Lung (tissue), 12 donors: ENCODE data around the gene ORMDL1. TPM values are rescaled to one million over a fixed set of nuclear protein-coding genes. Genes with fewer than 3 reads are reported as not detected.

Experiments
- ATAC-seq: fragments of 200-7000 bp; cut with Tn5 transposase; one replicate; pipeline ENCODE4 v1.9.1; 2020; ENCODE audit warnings: moderate number of reproducible peaks; ENCODE audit not compliant: insufficient read depth, low FRiP score
- DNase-seq, 3 donors: peaks; one replicate each; pipeline ENCODE4 v3.0.0-alpha.2; 2013 to 2017
- H3K27ac ChIP-seq, 2 donors: one replicate each; pipeline ENCODE4 v1.5.1; 2013; ENCODE audit warnings: mild to moderate bottlenecking in 2 of 2, moderate library complexity in 2 of 2, control low read depth in 1 of 2, inconsistent platforms in 1 of 2, low read depth in 1 of 2, low read length in 1 of 2
- H3K27me3 ChIP-seq, 3 donors: one replicate each; pipeline ENCODE4 v1.5.1; 2013; ENCODE audit warnings: low read length in 2 of 3; ENCODE audit not compliant: control insufficient read depth in 3 of 3, insufficient read depth in 3 of 3
- H3K36me3 ChIP-seq, 4 donors: one replicate each; pipeline ENCODE4 v1.5.1; 2013; ENCODE audit warnings: low read length in 4 of 4, mild to moderate bottlenecking in 1 of 4, moderate library complexity in 1 of 4; ENCODE audit not compliant: control insufficient read depth in 4 of 4, insufficient read depth in 4 of 4
- H3K4me1 ChIP-seq, 5 donors: one replicate each; pipeline ENCODE4 v1.5.1; 2013; ENCODE audit warnings: low read length in 5 of 5, mild to moderate bottlenecking in 2 of 5, moderate library complexity in 1 of 5; ENCODE audit not compliant: control insufficient read depth in 5 of 5, insufficient read depth in 5 of 5
- H3K4me3 ChIP-seq: one replicate; pipeline ENCODE4 v1.5.1; 2013; ENCODE audit warnings: mild to moderate bottlenecking, control low read depth, moderate library complexity
- H3K9ac ChIP-seq, 2 donors: one replicate each; pipeline ENCODE4 v1.5.1; 2013; ENCODE audit warnings: low read length in 2 of 2, control low read depth in 1 of 2; ENCODE audit not compliant: insufficient read depth in 1 of 2
- H3K9me3 ChIP-seq, 4 donors: one replicate each; pipeline ENCODE4 v1.5.1; 2013; ENCODE audit warnings: low read length in 3 of 4, mild to moderate bottlenecking in 1 of 4, moderate library complexity in 1 of 4; ENCODE audit not compliant: control insufficient read depth in 4 of 4, insufficient read depth in 3 of 4
- CTCF ChIP-seq: IDR thresholded peaks from 2 replicates; pipeline ENCODE4 v1.5.1; 2012; ENCODE audit warnings: mild to moderate bottlenecking; ENCODE audit errors: control extremely low read depth, extremely low read depth
- WGBS, 2 donors: extraction: QIAGEN DNeasy Blood & Tissue Kit; methylation state at CpG; one replicate each; pipeline ENCODE4 v1.1.7; 2013; 5-methylcytosine and 5-hydroxymethylcytosine counted together
- polyA plus RNA-seq, 2 donors: library from polyadenylated mRNA; stranded (reverse); fragments of 200-250 nt; gene quantifications; one replicate each; pipeline ENCODE4 v1.2.1, GENCODE V29; 2013
- total RNA-seq, 2 donors: library from RNA; depleted of rRNA in 1 of 2; stranded (reverse); fragments of >200 nt in 1 of 2; gene quantifications; one replicate each; pipeline ENCODE4 v1.2.1, GENCODE V29; 2014 to 2021
- donor health status: control.
- donor health status: control.
- donor health status: Bipolar disorder and iron deficiency.
- donor health status: healthy.
- donor health status: DM: yes; HTN: yes; CAD: no.

The ORMDL1 gene
- total and polyA plus RNA-seq, 4 donors = 42.6 to 167 (median 82.8) TPM

- H3K27ac ChIP-seq = no peak overlapping the region
- no peaks in the 10 kb centered on the region for H3K27me3 ChIP-seq
- peaks cover 2 to 14% (median 5%) of the 10 kb centered on the region in 4 donors for H3K36me3 ChIP-seq
- DNase-seq = no peak
- no peak for ATAC-seq
- WGBS, 2 donors = 98 to 100% methylated on average over 1 of the region's 1 CpG
- no peak for TF ChIP-seq CTCF
- H3K9ac ChIP-seq = no peak overlapping the region
- no peak overlapping the region for H3K4me3 ChIP-seq
- no peaks in the 10 kb centered on the region for H3K4me1 ChIP-seq
- H3K9me3 ChIP-seq = no peaks in the 10 kb centered on the region
Observed at GRCh38 chr2:189819297-189819704, 35.2 kb upstream of the ORMDL1 start.

GRCh38 chr2:189818249-189819038, 34.3 kb upstream of the ORMDL1 start:
- ATAC-seq (no peak), DNase-seq (no peak)
- no peak for TF ChIP-seq CTCF
- Histone ChIP-seq H3K4me1 (no peaks in the 10 kb centered on the region), H3K27ac (no peak overlapping the region), H3K9ac (no peak overlapping the region), H3K4me3 (no peak overlapping the region), H3K9me3 (no peaks in the 10 kb centered on the region), H3K36me3 (peaks cover 2 to 14% (median 5%) of the 10 kb centered on the region in 4 donors), H3K27me3 (no peaks in the 10 kb centered on the region)
- 89 to 92% methylated on average over 3 of the region's 3 CpGs for WGBS, 2 donors

- no peak overlapping the region for H3K9ac ChIP-seq
- DNase-seq = no peak
- TF ChIP-seq CTCF = no peak
- ATAC-seq = no peak
- H3K36me3 ChIP-seq = peaks cover 0 to 14% (median 10%) of the 10 kb centered on the region in 4 donors
- H3K27ac ChIP-seq = no peak overlapping the region
- H3K4me3 ChIP-seq = no peak overlapping the region
- WGBS, 2 donors = 50 to 75% methylated on average over 3 of the region's 3 CpGs
- H3K9me3 ChIP-seq = peaks cover 0 to 3% (median 0%) of the 10 kb centered on the region in 4 donors
- no peaks in the 10 kb centered on the region for H3K4me1 ChIP-seq
- H3K27me3 ChIP-seq = peaks cover 0 to 2% (median 0%) of the 10 kb centered on the region in 3 donors
Observed at GRCh38 chr2:189803431-189803830, 19.3 kb upstream of the ORMDL1 start.
